K562 treated with DMSO at 1 percent for 12 hours (cell line): ENCODE measurements around the gene SMYD2. TPM values are rescaled to one million over a fixed set of nuclear protein-coding genes. Genes with fewer than 3 reads are reported as not detected.

Experiments used
- total RNA-seq: library from RNA; unstranded; fragments of 300-600 nt; gene quantifications from 2 replicates; pipeline ENCODE4 v1.2.3, GENCODE V29; 2022; ENCODE audit not compliant: insufficient read depth

The SMYD2 gene, protein sequence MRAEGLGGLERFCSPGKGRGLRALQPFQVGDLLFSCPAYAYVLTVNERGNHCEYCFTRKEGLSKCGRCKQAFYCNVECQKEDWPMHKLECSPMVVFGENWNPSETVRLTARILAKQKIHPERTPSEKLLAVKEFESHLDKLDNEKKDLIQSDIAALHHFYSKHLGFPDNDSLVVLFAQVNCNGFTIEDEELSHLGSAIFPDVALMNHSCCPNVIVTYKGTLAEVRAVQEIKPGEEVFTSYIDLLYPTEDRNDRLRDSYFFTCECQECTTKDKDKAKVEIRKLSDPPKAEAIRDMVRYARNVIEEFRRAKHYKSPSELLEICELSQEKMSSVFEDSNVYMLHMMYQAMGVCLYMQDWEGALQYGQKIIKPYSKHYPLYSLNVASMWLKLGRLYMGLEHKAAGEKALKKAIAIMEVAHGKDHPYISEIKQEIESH
- 23.8 and 31.3 TPM in 2 replicates for total RNA-seq

DNA sequence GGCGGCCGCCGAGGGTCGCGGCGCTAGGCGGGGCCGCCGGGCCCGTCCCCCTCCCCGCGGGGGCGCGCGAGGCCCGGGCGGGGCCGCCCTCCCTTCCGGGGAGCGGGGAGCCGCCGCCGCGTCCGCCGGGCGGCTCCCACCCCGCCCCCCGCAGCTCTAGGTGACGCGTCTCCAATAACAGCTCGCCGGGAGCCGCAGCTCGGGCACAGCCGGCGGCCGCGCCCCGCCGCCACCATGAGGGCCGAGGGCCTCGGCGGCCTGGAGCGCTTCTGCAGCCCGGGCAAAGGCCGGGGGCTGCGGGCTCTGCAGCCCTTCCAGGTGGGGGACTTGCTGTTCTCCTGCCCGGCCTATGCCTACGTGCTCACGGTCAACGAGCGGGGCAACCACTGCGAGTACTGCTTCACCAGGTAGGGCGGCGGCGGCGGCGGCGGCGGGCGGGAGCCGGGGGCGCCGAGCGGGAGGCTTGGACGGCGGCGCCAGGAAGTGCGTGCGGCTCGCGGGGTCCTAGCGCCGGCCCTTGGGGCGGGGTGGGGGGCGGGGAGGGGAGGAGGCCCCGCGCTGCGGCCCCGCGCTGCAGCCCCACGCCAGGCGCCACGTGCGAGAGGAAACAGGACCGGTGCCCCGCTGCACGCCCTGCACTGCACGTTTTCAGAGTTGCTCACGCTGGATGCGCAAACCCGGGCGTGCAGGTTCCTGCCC is at the start of gene SMYD2:
SMYD2 (plus strand) TSS at position 139 of the 699 bp plus-strand sequence; CDS start at position 235, 96 bp downstream.

